GM19468 (cell line): ENCODE results near the gene ASB8.

Experiments used
- ATAC-seq: cut with Tn5 transposase; IDR thresholded peaks from one replicate; pipeline ENCODE4 v1.9.1; 2021; ENCODE audit warnings: mild to moderate bottlenecking, moderate library complexity, moderate number of reproducible peaks; ENCODE audit not compliant: unreplicated experiment; ENCODE audit errors: extremely low read depth

The ASB8 gene

DNA sequence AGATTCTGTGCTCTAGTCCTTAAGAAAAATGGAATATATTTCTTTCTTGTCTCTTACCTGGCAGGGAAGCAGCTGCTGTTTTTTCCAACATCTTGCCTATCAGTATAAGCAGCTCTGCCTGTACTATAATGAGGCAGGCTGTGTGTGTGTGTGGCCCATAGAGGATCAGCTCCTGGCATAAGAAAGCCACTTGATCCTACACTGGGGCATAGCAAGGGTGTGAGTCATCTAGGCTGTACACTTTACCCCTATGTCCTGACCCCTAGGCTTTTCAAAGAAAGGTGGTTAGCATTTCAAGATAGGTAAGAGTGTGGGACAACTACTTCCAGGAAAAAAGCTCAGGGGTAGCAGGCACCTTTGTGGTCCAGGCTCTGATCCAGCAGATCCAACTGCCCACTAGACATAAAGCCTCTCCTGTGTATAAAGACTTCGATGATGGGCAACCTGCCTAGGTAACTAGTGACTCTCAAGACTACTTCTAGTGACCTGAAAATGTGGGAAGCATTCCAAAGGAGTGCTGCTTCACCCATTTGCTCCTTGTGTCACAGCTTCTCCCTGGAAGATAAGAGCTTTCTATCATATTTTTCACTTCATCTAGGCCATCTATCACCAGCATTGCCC lies 46.5 kb downstream of the ASB8 start:
- no peak for ATAC-seq

DNA sequence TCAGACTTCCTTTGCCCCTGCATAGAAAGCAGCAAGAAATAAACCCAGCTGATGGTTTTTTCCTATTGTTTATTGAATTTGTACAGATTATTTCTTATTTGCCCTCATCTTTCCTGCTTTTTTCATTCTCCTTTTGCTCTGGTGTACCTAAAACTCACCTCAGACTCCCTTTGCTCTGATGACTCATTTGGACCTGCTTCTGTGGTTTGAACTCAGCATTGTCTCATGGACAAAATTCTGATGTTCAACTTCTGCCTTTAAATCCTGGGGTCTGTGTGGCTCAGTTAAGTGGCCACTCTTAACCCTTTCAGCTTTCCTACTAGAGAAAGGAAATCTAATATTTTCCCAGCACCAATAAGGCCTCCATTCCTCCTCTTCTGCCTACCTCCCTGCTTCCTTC lies 47.9 kb downstream of the ASB8 start:
- ATAC-seq = no peak

DNA sequence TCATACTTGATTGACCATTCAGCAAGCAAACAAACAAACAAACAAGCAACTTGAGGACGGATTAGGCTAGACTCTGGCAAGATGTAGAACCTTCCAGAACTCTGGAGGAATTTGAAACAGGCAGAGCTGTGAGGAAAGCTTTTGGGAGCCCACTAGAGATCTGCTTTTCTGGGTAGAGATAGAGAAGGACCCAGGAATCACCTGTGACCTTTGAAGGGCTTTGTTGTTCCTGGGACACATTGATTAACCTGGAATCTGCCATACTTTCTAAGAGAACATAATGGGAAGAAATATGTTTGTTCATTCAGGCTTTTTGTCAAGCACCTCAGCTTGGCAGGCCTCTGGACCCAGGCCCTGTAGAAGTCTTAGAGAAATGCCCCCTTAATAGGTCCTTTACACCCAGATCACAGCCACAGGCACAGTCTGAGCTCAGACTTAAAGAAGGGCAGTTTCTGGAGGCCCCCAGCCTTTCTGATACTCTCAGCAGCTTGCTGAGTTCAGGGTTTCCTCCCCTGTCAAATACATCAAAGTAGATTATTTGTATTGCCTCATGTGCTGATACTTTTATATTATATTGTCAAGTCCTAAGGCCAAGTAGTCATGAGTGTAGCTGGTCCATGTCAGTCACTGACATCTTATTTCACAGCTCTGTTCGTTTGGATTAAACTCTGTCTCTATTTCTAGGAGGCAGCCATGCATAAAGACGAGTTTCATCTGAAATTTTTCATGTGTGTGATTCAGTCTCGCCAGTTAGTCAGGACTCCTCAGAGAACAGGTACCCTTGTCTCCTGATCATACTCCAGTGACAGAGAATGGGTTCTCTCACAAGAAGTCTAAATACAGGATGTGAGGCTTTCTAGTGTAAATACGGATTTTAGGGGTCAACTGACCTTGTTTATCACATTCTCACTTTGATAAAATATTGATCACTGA lies 50.4 kb downstream of the ASB8 start:
- no peak for ATAC-seq

DNA sequence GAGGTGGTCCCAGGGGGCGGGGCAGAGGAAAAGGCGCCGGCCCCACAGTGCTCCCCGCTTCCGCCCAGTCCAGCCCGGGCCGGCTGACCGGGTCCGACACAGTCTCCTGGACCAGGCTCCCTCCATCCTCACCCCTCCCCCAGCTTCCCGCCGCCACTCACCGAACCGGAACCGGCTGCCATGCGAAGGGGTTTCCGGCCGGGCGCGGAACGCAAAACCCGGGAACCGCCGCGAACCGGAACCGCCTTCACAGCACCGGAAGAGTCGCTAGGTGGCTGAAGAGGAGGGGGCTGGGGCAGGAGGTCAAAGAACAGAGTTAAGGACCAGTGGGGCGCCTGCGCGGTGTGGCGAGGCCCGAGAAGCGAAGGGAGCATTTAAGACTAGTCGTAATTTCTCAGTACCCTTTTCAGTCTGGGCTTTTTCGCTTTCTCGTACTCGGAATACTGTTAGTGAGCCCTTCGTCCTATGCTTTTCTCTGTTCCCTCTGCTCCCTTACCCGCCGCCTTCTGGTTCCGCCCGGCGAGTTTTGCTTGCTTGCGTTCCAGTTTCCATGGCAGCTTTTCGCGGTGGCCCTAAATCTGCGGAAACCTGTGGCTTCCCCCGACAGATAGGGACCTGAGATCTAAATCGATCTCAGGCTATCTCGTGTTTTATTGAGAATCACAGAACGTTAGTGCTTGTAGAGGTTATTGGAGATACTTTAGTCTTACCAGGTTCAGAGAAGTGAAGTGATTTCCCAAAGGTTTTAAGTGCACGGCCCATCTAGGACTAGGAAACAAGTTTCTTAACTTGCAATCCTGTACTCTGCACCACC lies 51.2 kb downstream of the ASB8 start, which contains the start of gene SENP1:
Gene SENP1 (minus strand): TSS at position 213 of the 814 bp plus-strand sequence. CDS start 4,607 bp downstream, outside the sequence.
- ATAC-seq = peak; percentile 24

DNA sequence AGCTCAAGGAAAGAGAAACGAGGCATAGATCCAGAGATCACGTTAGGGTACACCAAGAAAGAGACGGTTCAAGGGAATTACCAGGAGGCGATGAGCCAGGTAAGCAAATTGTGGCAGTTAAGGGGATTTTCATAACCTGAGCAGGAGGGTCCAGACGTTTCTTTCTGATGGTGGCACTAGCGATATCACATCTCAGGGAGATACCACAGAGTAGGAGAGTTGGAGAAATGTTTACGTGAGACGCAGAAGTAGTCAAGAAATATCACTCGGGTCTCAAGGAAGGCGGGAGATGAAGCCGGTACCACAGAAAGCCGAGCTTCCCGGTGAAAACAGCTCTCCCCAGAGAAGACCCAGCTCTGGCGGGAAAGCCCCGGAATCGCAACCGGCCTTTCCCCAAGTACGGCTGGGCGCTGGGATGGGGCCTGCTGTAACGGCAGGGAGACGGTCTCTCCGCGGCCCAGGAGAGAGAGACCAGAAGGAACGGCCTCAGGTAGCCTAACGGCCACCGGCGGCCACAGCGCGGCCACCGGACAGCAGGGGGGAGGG lies 51.9 kb downstream of the ASB8 start:
- no peak for ATAC-seq

DNA sequence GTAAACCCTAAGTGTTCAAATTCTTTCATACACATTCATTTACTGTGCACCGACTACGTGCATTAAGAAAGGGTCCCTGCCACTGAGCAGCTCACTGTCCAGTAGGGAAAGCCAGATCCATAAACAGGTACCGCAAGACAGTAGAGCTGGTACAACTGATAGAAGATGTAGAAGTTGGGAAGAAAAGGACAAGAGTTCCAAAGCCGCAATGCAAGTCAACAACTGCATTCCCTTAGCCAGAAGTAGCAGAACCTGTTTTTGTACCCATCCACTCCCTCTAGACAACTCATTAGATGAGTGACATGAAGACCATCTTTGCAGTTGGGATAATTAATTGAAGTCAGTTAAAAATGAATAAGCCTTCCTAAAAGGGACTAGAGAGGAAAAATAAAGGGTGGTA lies 52.8 kb downstream of the ASB8 start:
- ATAC-seq = no peak
